OCI-LY7 (cell line): ENCODE measurements around the gene IRF2.

Source experiments
- CTCF ChIP-seq: fragments of 200-600 bp; sonication (generic); conservative IDR thresholded peaks from 2 replicates; pipeline ENCODE4 v1.5.1; 2014; ENCODE audit warnings: mild to moderate bottlenecking, antibody characterized with exemption, low read length, moderate library complexity, mixed read lengths
- EZH2phosphoT487 ChIP-seq: fragments of 200-600 bp; sonication (generic); IDR thresholded peaks from 2 replicates; pipeline ENCODE4 v1.6.1; 2018; ENCODE audit warnings: low read depth, borderline replicate concordance, mild to moderate bottlenecking, mixed run types, antibody characterized with exemption, low read length, moderate library complexity, mixed read lengths

GRCh38 chr4:184384810-184385557 is 89.4 kb downstream of the IRF2 start:
- no peak for TF ChIP-seq CTCF
- TF ChIP-seq EZH2phosphoT487: no peak
